ENCODE measurements around the gene CREBL2.

Gene CREBL2

GRCh38 chr12:12622418-12622817, 10.7 kb downstream of the CREBL2 start:
- no peak for DNase-seq (ENCODE audit: low spot score)
- no peak for TF ChIP-seq CTCF (IDR thresholded peaks at IDR 0.05; ENCODE audit: borderline replicate concordance, control extremely low read depth, extremely low read depth, insufficient read depth, missing control alignments)
- in situ Hi-C loops (cut with MboI; ENCODE audit: low sequenced_read_pairs, unreplicated experiment), result no loop called here

- in situ Hi-C loops (cut with MboI; ENCODE audit: low sequenced_read_pairs, unreplicated experiment), result no loop called here
- DNase-seq (ENCODE audit: low spot score), result no peak
- TF ChIP-seq CTCF (IDR thresholded peaks at IDR 0.05; ENCODE audit: borderline replicate concordance, control extremely low read depth, extremely low read depth, insufficient read depth, missing control alignments), result no peak
These were observed 12.9 kb downstream of the CREBL2 start for GRCh38 chr12:12624498-12624992.

- in situ Hi-C loops (cut with MboI; ENCODE audit: low sequenced_read_pairs, unreplicated experiment), result no loop called here
- no peak for DNase-seq (ENCODE audit: low spot score)
- no peak for TF ChIP-seq CTCF (IDR thresholded peaks at IDR 0.05; ENCODE audit: borderline replicate concordance, control extremely low read depth, extremely low read depth, insufficient read depth, missing control alignments)
These were observed 14.8 kb downstream of the CREBL2 start for GRCh38 chr12:12626471-12626870.

- no peak for TF ChIP-seq CTCF (IDR thresholded peaks at IDR 0.05; ENCODE audit: borderline replicate concordance, control extremely low read depth, extremely low read depth, insufficient read depth, missing control alignments)
- no peak for DNase-seq (ENCODE audit: low spot score)
- in situ Hi-C loops (cut with MboI; ENCODE audit: low sequenced_read_pairs, unreplicated experiment), result no loop called here
These were observed 15.7 kb downstream of the CREBL2 start for GRCh38 chr12:12627308-12627827.

- no peak for DNase-seq (ENCODE audit: low spot score)
- in situ Hi-C loops (cut with MboI; ENCODE audit: low sequenced_read_pairs, unreplicated experiment), result no loop called here
- TF ChIP-seq CTCF (IDR thresholded peaks at IDR 0.05; ENCODE audit: borderline replicate concordance, control extremely low read depth, extremely low read depth, insufficient read depth, missing control alignments), result no peak
These were observed 16.3 kb downstream of the CREBL2 start for GRCh38 chr12:12628013-12628412.

- no peak for DNase-seq (ENCODE audit: low spot score)
- no peak for TF ChIP-seq CTCF (IDR thresholded peaks at IDR 0.05; ENCODE audit: borderline replicate concordance, control extremely low read depth, extremely low read depth, insufficient read depth, missing control alignments)
- in situ Hi-C loops (cut with MboI; ENCODE audit: low sequenced_read_pairs, unreplicated experiment), result no loop called here
These were observed 19.2 kb downstream of the CREBL2 start for GRCh38 chr12:12630850-12631249.

Data from GM13976 (cell line).